Astrocyte (in vitro differentiated cells and primary cell): ENCODE measurements around the gene ITGBL1. TPM values are rescaled to one million over a fixed set of nuclear protein-coding genes. Genes with fewer than 3 reads are reported as not detected.

Experiments used
- DNase-seq: peaks from one replicate; pipeline ENCODE4 v3.0.0-alpha.2; 2010; ENCODE audit warnings: low read depth
- FAIRE-seq: peaks from 2 replicates; lab custom pipeline; 2011; peaks lifted over from hg19 to GRCh38; lab: Jason Lieb, UNC
- H2AFZ ChIP-seq: 2 replicates; pipeline ENCODE4 v1.6.0; 2012; ENCODE audit warnings: low read depth, low read length, inconsistent platforms
- H3K27ac ChIP-seq: 2 replicates; pipeline ENCODE4 v1.5.1; 2011; ENCODE audit warnings: low read depth, low read length, inconsistent platforms
- H3K27me3 ChIP-seq: 2 replicates; pipeline ENCODE4 v1.6.0; 2011; ENCODE audit warnings: low read length, inconsistent platforms; ENCODE audit not compliant: insufficient read depth
- H3K36me3 ChIP-seq: 2 replicates; pipeline ENCODE4 v1.5.1; 2011; ENCODE audit warnings: low read length, inconsistent platforms; ENCODE audit not compliant: insufficient read depth
- H3K4me1 ChIP-seq: 2 replicates; pipeline ENCODE4 v1.5.1; 2011; ENCODE audit warnings: low read length, inconsistent platforms; ENCODE audit not compliant: insufficient read depth
- H3K4me2 ChIP-seq: 2 replicates; pipeline ENCODE4 v1.6.0; 2012; ENCODE audit warnings: low read length, inconsistent platforms
- H3K4me3 ChIP-seq: 2 replicates; pipeline ENCODE4 v1.5.1; 2011; ENCODE audit warnings: low read depth, mild to moderate bottlenecking, low read length, inconsistent platforms; ENCODE audit not compliant: insufficient read depth
- H3K79me2 ChIP-seq: 2 replicates; pipeline ENCODE4 v1.6.0; 2012; ENCODE audit warnings: mild to moderate bottlenecking, low read length, inconsistent platforms; ENCODE audit not compliant: insufficient read depth
- H3K9ac ChIP-seq: 2 replicates; pipeline ENCODE4 v1.6.0; 2012; ENCODE audit warnings: mild to moderate bottlenecking, low read length, inconsistent platforms
- H3K9me3 ChIP-seq: 2 replicates; pipeline ENCODE4 v1.5.1; 2012; ENCODE audit warnings: low read depth, mild to moderate bottlenecking, low read length, inconsistent platforms; ENCODE audit not compliant: insufficient read depth
- H4K20me1 ChIP-seq: 2 replicates; pipeline ENCODE4 v1.6.0; 2012; ENCODE audit warnings: low read length, inconsistent platforms; ENCODE audit not compliant: insufficient read depth
- H3K27ac Mint-ChIP-seq: one replicate; pipeline ENCODE4 v1.8.0; 2021; ENCODE audit warnings: mild to moderate bottlenecking, mixed read lengths; ENCODE audit not compliant: unreplicated experiment
- H3K27me3 Mint-ChIP-seq: one replicate; pipeline ENCODE4 v1.8.0; 2021; ENCODE audit warnings: low read depth, mixed read lengths; ENCODE audit not compliant: unreplicated experiment
- H3K36me3 Mint-ChIP-seq: one replicate; pipeline ENCODE4 v1.8.0; 2021; ENCODE audit warnings: low read depth, mixed read lengths; ENCODE audit not compliant: unreplicated experiment
- H3K4me1 Mint-ChIP-seq: one replicate; pipeline ENCODE4 v1.8.0; 2021; ENCODE audit warnings: low read depth, mixed read lengths; ENCODE audit not compliant: unreplicated experiment
- H3K4me3 Mint-ChIP-seq: one replicate; pipeline ENCODE4 v1.8.0; 2021; ENCODE audit warnings: mild to moderate bottlenecking, moderate library complexity, mixed read lengths; ENCODE audit not compliant: unreplicated experiment
- H3K9me3 Mint-ChIP-seq: one replicate; pipeline ENCODE4 v1.8.0; 2021; ENCODE audit warnings: mild to moderate bottlenecking, mixed read lengths; ENCODE audit not compliant: unreplicated experiment
- EZH2 ChIP-seq: IDR thresholded peaks from 2 replicates; pipeline ENCODE4 v1.6.1; 2012; ENCODE audit warnings: mild to moderate bottlenecking, low read length, inconsistent platforms; ENCODE audit not compliant: insufficient read depth
- total RNA-seq: library from RNA; stranded (reverse); gene quantifications from 2 replicates; pipeline ENCODE4 v1.2.1, GENCODE V29; 2021
- TF ChIP-seq, protein P1 (sequence below): IDR thresholded peaks from 2 replicates; pipeline ENCODE4 v1.5.1; 2011; ENCODE audit warnings: low read depth, mild to moderate bottlenecking, inconsistent platforms, low read length, moderate library complexity; ENCODE audit not compliant: insufficient read depth

Gene ITGBL1
- total RNA-seq, 1 donor from 2014 or later, result 0.14 TPM

DNA sequence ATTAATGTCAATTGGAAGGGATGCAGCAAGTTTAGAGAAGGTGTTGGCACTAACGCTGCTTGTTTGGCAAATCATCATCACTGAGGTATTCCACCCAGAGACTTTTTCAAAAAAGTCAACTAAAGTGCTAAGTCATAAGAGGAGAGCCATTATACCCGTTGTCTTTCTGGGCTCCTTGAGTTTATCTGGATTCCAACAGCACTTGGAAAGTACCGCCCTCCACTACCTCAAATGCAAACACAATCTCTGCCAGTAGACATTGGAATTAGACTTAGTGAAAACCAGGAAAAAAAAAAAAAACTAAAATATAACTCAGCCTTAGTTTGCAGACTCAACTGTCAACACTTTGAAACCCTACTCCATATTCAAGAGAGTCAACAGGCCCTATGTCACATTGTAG lies 266.0 kb downstream of the ITGBL1 start:
- Histone ChIP-seq H3K9ac (no peak overlapping the region), H3K9me3 (no peaks in the 10 kb centered on the region), H4K20me1 (no peaks in the 10 kb centered on the region), H3K4me3 (no peak overlapping the region), H3K4me2 (no peak overlapping the region), H3K27ac (no peak overlapping the region), H3K36me3 (no peaks in the 10 kb centered on the region), H2AFZ (no peak overlapping the region), H3K27me3 (no peaks in the 10 kb centered on the region), H3K79me2 (no peaks in the 10 kb centered on the region), H3K4me1 (no peaks in the 10 kb centered on the region)
- Mint-ChIP-seq H3K4me1 (no peaks in the 10 kb centered on the region), H3K9me3 (no peaks in the 10 kb centered on the region), H3K27me3 (peaks cover 4% of the 10 kb centered on the region), H3K27ac (no peak overlapping the region), H3K4me3 (no peak overlapping the region), H3K36me3 (no peaks in the 10 kb centered on the region)
- no peak for DNase-seq
- FAIRE-seq, result no peak
- TF ChIP-seq EZH2, result no peak
- TF ChIP-seq, protein P1, sequence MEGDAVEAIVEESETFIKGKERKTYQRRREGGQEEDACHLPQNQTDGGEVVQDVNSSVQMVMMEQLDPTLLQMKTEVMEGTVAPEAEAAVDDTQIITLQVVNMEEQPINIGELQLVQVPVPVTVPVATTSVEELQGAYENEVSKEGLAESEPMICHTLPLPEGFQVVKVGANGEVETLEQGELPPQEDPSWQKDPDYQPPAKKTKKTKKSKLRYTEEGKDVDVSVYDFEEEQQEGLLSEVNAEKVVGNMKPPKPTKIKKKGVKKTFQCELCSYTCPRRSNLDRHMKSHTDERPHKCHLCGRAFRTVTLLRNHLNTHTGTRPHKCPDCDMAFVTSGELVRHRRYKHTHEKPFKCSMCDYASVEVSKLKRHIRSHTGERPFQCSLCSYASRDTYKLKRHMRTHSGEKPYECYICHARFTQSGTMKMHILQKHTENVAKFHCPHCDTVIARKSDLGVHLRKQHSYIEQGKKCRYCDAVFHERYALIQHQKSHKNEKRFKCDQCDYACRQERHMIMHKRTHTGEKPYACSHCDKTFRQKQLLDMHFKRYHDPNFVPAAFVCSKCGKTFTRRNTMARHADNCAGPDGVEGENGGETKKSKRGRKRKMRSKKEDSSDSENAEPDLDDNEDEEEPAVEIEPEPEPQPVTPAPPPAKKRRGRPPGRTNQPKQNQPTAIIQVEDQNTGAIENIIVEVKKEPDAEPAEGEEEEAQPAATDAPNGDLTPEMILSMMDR, result no peak

DNA sequence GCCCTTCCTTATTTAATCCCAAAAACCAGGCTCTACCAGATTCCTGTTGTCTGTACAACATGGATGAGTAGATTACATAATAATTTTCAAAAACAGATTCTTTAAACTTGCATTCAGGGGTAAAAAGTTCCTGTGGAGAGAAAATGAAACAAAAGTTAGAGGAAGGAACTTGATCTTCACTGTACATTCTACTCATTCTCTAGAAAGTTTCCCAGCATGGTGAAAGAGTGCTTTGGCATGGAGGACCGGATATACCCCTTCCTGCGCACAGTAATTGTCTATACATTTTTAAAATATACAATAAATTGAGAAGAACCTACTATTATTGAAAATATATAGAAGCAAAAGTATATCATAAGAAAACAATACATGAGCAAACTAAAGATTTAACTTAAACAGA lies 274.2 kb downstream of the ITGBL1 start:
- H3K9me3 ChIP-seq, result no peaks in the 10 kb centered on the region
- no peaks in the 10 kb centered on the region for H3K4me1 Mint-ChIP-seq
- FAIRE-seq (no peak), DNase-seq (no peak)
- H3K4me3 ChIP-seq, result no peak overlapping the region
- H4K20me1 ChIP-seq, result no peaks in the 10 kb centered on the region
- no peak overlapping the region for H2AFZ ChIP-seq
- H3K36me3 ChIP-seq, result no peaks in the 10 kb centered on the region
- no peaks in the 10 kb centered on the region for H3K4me1 ChIP-seq
- H3K4me3 Mint-ChIP-seq, result no peak overlapping the region
- no peaks in the 10 kb centered on the region for H3K27me3 ChIP-seq
- H3K79me2 ChIP-seq, result no peaks in the 10 kb centered on the region
- H3K27ac Mint-ChIP-seq, result no peak overlapping the region
- TF ChIP-seq EZH2, result no peak
- TF ChIP-seq, protein P1, result no peak
- no peaks in the 10 kb centered on the region for H3K27me3 Mint-ChIP-seq
- no peak overlapping the region for H3K27ac ChIP-seq
- no peaks in the 10 kb centered on the region for H3K36me3 Mint-ChIP-seq
- H3K9me3 Mint-ChIP-seq, result no peaks in the 10 kb centered on the region
- no peak overlapping the region for H3K9ac ChIP-seq
- H3K4me2 ChIP-seq, result no peak overlapping the region

DNA sequence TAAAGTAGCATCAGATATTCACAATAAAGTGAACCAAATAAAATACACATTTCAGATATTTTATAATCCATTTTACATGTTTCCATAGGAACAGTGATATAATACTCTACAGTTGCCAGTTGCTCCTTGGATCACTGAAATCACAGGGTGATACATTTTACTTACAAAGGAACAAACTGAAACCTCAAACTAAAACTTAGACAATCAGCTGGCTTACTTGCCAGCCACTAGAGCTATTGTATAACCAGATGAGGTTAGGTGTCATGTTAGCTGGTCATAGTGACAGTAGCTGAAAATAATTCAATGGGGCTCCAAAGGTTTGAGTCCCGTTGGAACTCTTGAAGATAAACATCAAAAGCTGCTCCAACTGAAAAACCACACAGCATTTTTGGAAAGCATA lies 274.6 kb downstream of the ITGBL1 start:
- Histone ChIP-seq H2AFZ (no peak overlapping the region), H3K27me3 (no peaks in the 10 kb centered on the region), H3K4me1 (no peaks in the 10 kb centered on the region), H3K4me3 (no peak overlapping the region), H3K36me3 (no peaks in the 10 kb centered on the region), H3K4me2 (no peak overlapping the region), H4K20me1 (no peaks in the 10 kb centered on the region), H3K9ac (no peak overlapping the region), H3K79me2 (no peaks in the 10 kb centered on the region), H3K9me3 (no peaks in the 10 kb centered on the region), H3K27ac (no peak overlapping the region)
- Mint-ChIP-seq H3K27me3 (no peaks in the 10 kb centered on the region), H3K27ac (no peak overlapping the region), H3K9me3 (no peaks in the 10 kb centered on the region), H3K4me3 (no peak overlapping the region), H3K4me1 (no peaks in the 10 kb centered on the region), H3K36me3 (no peaks in the 10 kb centered on the region)
- DNase-seq, result no peak
- no peak for FAIRE-seq
- TF ChIP-seq EZH2, result no peak
- TF ChIP-seq, protein P1, result no peak
